Measurements from ENCODE around the gene TIMM29. TPM values are rescaled to one million over a fixed set of nuclear protein-coding genes. Genes with fewer than 3 reads are reported as not detected.

TIMM29 gene
- total and polyA plus RNA-seq, 2 of the 13 experiments (the other 11 are each of a cell fraction or from before 2014, with no cell fraction given), result 7.1 to 33.8 TPM

GRCh38 chr19:10928563-10929401, at the start of gene TIMM29, which contains the start of gene YIPF2 (continued):
- TF ChIP-seq, protein P1, sequence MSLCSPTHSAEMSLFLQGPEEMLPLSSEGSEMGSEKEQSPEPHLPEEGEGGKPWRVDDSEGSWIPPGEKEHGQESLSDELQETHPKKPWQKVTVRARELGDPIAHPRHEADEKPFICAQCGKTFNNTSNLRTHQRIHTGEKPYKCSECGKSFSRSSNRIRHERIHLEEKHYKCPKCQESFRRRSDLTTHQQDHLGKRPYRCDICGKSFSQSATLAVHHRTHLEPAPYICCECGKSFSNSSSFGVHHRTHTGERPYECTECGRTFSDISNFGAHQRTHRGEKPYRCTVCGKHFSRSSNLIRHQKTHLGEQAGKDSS (CRISPR knock-in tag; IDR thresholded peaks at IDR 0.05; ENCODE audit: borderline replicate concordance, low read depth), result no peak
- TF ChIP-seq ZNF468 (CRISPR knock-in tag; IDR thresholded peaks at IDR 0.05) (no peak), CHD2 (IDR thresholded peaks at IDR 0.05; ENCODE audit: low read depth, low read length) (no peak), KDM4B (CRISPR knock-in tag; IDR thresholded peaks at IDR 0.05) (no peak), RERE (CRISPR knock-in tag; IDR thresholded peaks at IDR 0.05; ENCODE audit: low read depth) (0 out of 2 replicates have a peak, but pooled peaks have one; percentile 26), RXRB (CRISPR knock-in tag; IDR thresholded peaks at IDR 0.05; ENCODE audit: borderline replicate concordance) (peak; percentile 60; the same call in 1 of the 2 replicates)
- TF ChIP-seq, protein P2, sequence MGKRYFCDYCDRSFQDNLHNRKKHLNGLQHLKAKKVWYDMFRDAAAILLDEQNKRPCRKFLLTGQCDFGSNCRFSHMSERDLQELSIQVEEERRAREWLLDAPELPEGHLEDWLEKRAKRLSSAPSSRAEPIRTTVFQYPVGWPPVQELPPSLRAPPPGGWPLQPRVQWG (CRISPR knock-in tag; IDR thresholded peaks at IDR 0.05; ENCODE audit: borderline replicate concordance, low read depth), result no peak
- TF ChIP-seq, protein P3, sequence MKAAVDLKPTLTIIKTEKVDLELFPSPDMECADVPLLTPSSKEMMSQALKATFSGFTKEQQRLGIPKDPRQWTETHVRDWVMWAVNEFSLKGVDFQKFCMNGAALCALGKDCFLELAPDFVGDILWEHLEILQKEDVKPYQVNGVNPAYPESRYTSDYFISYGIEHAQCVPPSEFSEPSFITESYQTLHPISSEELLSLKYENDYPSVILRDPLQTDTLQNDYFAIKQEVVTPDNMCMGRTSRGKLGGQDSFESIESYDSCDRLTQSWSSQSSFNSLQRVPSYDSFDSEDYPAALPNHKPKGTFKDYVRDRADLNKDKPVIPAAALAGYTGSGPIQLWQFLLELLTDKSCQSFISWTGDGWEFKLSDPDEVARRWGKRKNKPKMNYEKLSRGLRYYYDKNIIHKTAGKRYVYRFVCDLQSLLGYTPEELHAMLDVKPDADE (CRISPR knock-in tag; IDR thresholded peaks at IDR 0.05), result no peak
- TF ChIP-seq, protein P4, sequence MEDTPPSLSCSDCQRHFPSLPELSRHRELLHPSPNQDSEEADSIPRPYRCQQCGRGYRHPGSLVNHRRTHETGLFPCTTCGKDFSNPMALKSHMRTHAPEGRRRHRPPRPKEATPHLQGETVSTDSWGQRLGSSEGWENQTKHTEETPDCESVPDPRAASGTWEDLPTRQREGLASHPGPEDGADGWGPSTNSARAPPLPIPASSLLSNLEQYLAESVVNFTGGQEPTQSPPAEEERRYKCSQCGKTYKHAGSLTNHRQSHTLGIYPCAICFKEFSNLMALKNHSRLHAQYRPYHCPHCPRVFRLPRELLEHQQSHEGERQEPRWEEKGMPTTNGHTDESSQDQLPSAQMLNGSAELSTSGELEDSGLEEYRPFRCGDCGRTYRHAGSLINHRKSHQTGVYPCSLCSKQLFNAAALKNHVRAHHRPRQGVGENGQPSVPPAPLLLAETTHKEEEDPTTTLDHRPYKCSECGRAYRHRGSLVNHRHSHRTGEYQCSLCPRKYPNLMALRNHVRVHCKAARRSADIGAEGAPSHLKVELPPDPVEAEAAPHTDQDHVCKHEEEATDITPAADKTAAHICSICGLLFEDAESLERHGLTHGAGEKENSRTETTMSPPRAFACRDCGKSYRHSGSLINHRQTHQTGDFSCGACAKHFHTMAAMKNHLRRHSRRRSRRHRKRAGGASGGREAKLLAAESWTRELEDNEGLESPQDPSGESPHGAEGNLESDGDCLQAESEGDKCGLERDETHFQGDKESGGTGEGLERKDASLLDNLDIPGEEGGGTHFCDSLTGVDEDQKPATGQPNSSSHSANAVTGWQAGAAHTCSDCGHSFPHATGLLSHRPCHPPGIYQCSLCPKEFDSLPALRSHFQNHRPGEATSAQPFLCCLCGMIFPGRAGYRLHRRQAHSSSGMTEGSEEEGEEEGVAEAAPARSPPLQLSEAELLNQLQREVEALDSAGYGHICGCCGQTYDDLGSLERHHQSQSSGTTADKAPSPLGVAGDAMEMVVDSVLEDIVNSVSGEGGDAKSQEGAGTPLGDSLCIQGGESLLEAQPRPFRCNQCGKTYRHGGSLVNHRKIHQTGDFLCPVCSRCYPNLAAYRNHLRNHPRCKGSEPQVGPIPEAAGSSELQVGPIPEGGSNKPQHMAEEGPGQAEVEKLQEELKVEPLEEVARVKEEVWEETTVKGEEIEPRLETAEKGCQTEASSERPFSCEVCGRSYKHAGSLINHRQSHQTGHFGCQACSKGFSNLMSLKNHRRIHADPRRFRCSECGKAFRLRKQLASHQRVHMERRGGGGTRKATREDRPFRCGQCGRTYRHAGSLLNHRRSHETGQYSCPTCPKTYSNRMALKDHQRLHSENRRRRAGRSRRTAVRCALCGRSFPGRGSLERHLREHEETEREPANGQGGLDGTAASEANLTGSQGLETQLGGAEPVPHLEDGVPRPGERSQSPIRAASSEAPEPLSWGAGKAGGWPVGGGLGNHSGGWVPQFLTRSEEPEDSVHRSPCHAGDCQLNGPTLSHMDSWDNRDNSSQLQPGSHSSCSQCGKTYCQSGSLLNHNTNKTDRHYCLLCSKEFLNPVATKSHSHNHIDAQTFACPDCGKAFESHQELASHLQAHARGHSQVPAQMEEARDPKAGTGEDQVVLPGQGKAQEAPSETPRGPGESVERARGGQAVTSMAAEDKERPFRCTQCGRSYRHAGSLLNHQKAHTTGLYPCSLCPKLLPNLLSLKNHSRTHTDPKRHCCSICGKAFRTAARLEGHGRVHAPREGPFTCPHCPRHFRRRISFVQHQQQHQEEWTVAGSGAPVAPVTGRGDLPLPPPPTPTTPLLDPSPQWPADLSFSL (CRISPR knock-in tag; IDR thresholded peaks at IDR 0.05), result no peak

Data from HepG2 (cell line).